Thyroid gland (tissue), 4 donors: ENCODE measurements around the gene SORL1. TPM values are rescaled to one million over a fixed set of nuclear protein-coding genes. Genes with fewer than 3 reads are reported as not detected.

Experiments used
- DNase-seq, 2 donors: peaks; one replicate each; pipeline ENCODE4 v3.0.0-alpha.2; 2019
- H3K27ac ChIP-seq, 3 donors: fragments of 200-600 bp; sonication (generic); 1 replicate in 2 of 3; 2 replicates in 1 of 3; pipeline ENCODE4 v1.5.1; 2016 to 2019; ENCODE audit warnings: mild to moderate bottlenecking in 1 of 3, moderate library complexity in 1 of 3
- H3K27me3 ChIP-seq: fragments of 200-600 bp; sonication (generic); one replicate; pipeline ENCODE4 v1.5.1; 2019
- H3K36me3 ChIP-seq, 2 donors: fragments of 200-600 bp; sonication (generic); one replicate each; pipeline ENCODE4 v1.5.1; 2016 to 2019
- H3K4me1 ChIP-seq, 2 donors: fragments of 200-600 bp; sonication (generic); one replicate each; pipeline ENCODE4 v1.5.1; 2017 to 2019
- H3K4me3 ChIP-seq, 3 donors: fragments of 200-600 bp; sonication (generic); replicated peaks in 1 of 3; 1 replicate in 2 of 3; 2 replicates in 1 of 3; pipeline ENCODE4 v1.5.1; 2016; ENCODE audit warnings: mild to moderate bottlenecking in 1 of 3
- H3K9me3 ChIP-seq: fragments of 200-600 bp; sonication (generic); one replicate; pipeline ENCODE4 v1.5.1; 2017
- POLR2A ChIP-seq, 2 donors: fragments of 450-650 bp; IDR thresholded peaks; one replicate each; pipeline ENCODE4 v1.6.1; 2017; ENCODE audit warnings: antibody characterized with exemption in 2 of 2, mild to moderate bottlenecking in 2 of 2, moderate library complexity in 1 of 2
- WGBS, 2 donors: methylation state at CpG; one replicate each; pipeline ENCODE4 v1.1.5; 2017; 5-methylcytosine and 5-hydroxymethylcytosine counted together
- intact Hi-C: fragments of 100-400 bp; cut with DNase I; formaldehyde crosslinking; loops from one replicate; pipeline ENCODE4 v1.15.1; 2023
- total RNA-seq, 4 donors: library from RNA; depleted of rRNA; stranded (reverse); fragments of >200 nt; gene quantifications; one replicate each; pipeline ENCODE4 v1.2.3, GENCODE V29; 2016
- TF ChIP-seq, protein P1 (sequence below), 6 experiments: fragments of 200-600 bp in 3 of 6; fragments of 450-650 bp in 3 of 6; sonication (generic) in 3 of 6; IDR thresholded peaks; one replicate each; pipeline ENCODE4 v1.5.1; 2016 to 2019; ENCODE audit warnings: antibody characterized with exemption in 6 of 6, mild to moderate bottlenecking in 2 of 6, inconsistent platforms in 1 of 6, moderate library complexity in 1 of 6

SORL1 gene
- total RNA-seq, 4 donors from 2014 or later: 19.6 to 73.8 (median 53.6) TPM

DNA sequence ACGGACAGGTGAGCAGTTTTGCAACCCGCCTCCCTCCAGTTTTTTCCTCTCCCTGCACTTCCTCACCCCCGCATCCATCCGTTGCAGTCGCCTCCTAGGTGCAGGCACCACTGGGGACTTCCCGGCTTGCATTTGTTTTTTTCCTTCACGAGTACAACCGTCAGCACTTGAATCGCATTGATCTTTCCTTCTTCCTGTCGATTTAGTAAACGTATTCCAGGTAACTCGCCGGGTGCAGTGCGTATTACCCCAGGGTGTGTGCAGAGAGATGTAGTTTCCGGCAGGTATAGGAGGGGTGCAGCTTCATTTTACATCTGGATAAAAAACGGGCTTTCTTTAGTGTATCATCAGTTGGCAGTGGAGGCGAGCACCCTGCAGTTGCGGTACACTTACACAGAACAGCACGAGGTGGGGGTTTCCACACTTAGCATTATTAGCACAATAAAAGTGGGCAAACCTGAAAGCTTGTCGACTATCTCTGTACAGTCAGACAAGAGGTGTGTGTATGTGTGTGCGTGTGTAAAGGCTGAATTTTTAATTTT lies 566 bp downstream of the SORL1 start, which contains the start of gene SORL1-AS1:
Gene SORL1-AS1 (minus strand): TSS at position 359 of the 542 bp plus-strand sequence.
- TF ChIP-seq, protein P1, sequence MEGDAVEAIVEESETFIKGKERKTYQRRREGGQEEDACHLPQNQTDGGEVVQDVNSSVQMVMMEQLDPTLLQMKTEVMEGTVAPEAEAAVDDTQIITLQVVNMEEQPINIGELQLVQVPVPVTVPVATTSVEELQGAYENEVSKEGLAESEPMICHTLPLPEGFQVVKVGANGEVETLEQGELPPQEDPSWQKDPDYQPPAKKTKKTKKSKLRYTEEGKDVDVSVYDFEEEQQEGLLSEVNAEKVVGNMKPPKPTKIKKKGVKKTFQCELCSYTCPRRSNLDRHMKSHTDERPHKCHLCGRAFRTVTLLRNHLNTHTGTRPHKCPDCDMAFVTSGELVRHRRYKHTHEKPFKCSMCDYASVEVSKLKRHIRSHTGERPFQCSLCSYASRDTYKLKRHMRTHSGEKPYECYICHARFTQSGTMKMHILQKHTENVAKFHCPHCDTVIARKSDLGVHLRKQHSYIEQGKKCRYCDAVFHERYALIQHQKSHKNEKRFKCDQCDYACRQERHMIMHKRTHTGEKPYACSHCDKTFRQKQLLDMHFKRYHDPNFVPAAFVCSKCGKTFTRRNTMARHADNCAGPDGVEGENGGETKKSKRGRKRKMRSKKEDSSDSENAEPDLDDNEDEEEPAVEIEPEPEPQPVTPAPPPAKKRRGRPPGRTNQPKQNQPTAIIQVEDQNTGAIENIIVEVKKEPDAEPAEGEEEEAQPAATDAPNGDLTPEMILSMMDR (IDR thresholded peaks at IDR 0.05): no peak
- no peak for TF ChIP-seq POLR2A (IDR thresholded peaks at IDR 0.05)

DNA sequence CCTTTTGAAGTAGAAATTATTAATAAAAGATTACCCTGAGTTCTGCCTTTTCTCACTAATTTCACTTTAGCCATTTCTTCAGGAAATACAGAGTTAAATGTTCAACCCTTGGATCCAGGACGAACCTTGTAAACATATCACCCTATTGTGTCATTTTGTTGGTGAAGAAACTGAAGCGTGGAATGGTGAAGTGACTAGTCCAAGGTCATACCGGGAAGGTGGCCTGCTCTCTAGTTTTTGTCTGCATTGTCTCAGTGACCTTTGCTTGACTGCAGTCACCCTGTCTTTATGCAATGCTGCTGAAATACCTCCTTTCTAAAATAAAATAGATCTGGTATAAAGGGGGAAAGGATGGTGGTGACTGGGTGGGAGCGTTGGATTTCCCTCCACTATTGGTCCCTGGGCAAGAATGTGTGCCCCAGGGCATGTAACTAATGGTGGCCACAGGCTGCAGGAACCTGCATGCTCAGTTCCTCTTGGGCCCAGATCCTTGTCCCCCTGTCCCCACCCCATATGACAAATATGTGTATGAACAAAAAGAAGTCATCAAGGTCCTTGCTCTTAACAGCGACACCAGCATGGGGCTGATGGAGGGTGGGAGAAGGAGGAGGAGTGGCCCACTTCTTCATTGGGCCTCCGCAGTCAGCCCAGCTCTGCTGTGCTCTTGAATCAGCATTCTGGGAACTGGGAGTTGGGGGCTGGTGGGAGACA lies 1.6 kb downstream of the SORL1 start:
- Histone ChIP-seq H3K4me3 (no peak overlapping the region), H3K9me3 (no peaks in the 10 kb centered on the region), H3K36me3 (no peaks in the 10 kb centered on the region), H3K4me1 (peaks cover 13 to 15% of the 10 kb centered on the region in 2 donors), H3K27me3 (no peaks in the 10 kb centered on the region), H3K27ac (no peak overlapping the region)
- no peak for DNase-seq
- WGBS, 2 donors: 75 to 77% methylated on average over 6 of the region's 6 CpGs
- TF ChIP-seq, protein P1 (IDR thresholded peaks at IDR 0.05): no peak
- no peak for TF ChIP-seq POLR2A (IDR thresholded peaks at IDR 0.05)
- intact Hi-C loops: loop anchor here (10.0 kb wide), 1 partner anchor 121 kb away; no protein-coding TSS in a partner anchor

More for the DNA sequence above, 566 bp downstream of the SORL1 start, which contains the start of gene SORL1-AS1:
- peaks cover 13 to 15% of the 10 kb centered on the region in 2 donors for H3K4me1 ChIP-seq
- H3K27me3 ChIP-seq: no peaks in the 10 kb centered on the region
- peak; percentile 50 to 51 for DNase-seq
- peak within 1 kb of the TSS; percentile 63 to 75 (median 74) for H3K27ac ChIP-seq
- H3K9me3 ChIP-seq: no peaks in the 10 kb centered on the region
- H3K4me3 ChIP-seq: peak within 1 kb of the TSS; percentile 51 to 68 (median 64)
- H3K36me3 ChIP-seq: no peaks in the 10 kb centered on the region
- WGBS, 2 donors: 3% methylated on average over 21 of the region's 21 CpGs
- intact Hi-C loops: loop anchor here (10.0 kb wide), 1 partner anchor 122 kb away; no protein-coding TSS in a partner anchor

DNA sequence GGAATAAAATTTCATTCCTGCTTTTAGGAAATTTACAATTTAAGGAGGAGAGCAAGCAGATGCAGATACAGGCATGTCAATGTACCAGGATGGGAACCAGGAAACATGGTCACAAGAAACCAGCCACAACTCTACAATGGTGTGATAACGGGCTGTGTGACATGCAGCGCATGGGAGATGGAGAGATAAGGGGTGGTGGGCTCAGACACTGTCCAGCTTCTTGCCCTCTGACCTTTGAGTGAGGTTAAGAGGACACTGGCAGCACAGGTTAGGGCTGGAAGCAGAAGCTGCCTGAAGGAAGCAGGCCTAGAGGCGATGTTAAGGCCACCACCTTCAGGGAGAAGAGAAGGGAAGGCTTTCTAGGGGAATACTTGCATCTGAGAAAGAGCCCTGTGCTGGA lies 3.0 kb downstream of the SORL1 start:
- Histone ChIP-seq H3K27ac (no peak overlapping the region), H3K4me1 (peaks cover 13 to 15% of the 10 kb centered on the region in 2 donors), H3K9me3 (no peaks in the 10 kb centered on the region), H3K36me3 (no peaks in the 10 kb centered on the region), H3K4me3 (no peak overlapping the region), H3K27me3 (no peaks in the 10 kb centered on the region)
- 93 to 97% methylated on average over 3 of the region's 3 CpGs for WGBS, 2 donors
- DNase-seq: no peak
- TF ChIP-seq POLR2A (IDR thresholded peaks at IDR 0.05): no peak
- TF ChIP-seq, protein P1 (IDR thresholded peaks at IDR 0.05): no peak
- intact Hi-C loops: loop anchor here (10.0 kb wide), 1 partner anchor 120 kb away; no protein-coding TSS in a partner anchor

DNA sequence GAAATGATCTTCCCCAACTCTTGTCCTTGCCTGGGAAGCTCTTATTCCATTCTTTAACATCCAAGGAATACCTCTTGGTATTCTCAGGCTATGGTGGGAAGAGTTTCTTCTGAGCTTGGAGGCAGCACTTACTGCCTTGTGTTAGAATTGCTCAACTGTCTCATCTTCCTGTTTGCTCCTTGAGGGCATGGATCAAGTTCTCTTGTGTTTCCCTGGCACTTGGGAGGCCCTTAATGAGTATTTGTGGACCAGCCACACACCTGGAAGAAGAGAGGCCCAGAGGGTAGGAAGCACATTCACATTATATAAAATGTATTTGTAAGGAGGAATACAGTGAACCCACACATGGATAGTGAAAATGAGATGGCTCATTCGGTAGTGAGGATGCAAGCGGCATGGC lies 4.0 kb downstream of the SORL1 start:
- peaks cover 10 to 15% of the 10 kb centered on the region in 2 donors for H3K4me1 ChIP-seq
- peak overlapping the region in 2 of 3 donors; percentile 65 to 71 for H3K27ac ChIP-seq
- TF ChIP-seq POLR2A (IDR thresholded peaks at IDR 0.05): no peak
- TF ChIP-seq, protein P1 (IDR thresholded peaks at IDR 0.05): no peak
- intact Hi-C loops: loop anchor here (10.0 kb wide), 1 partner anchor 119 kb away; no protein-coding TSS in a partner anchor
- H3K36me3 ChIP-seq: no peaks in the 10 kb centered on the region
- no peak overlapping the region for H3K4me3 ChIP-seq
- H3K9me3 ChIP-seq: no peaks in the 10 kb centered on the region
- no peak for DNase-seq
- no peaks in the 10 kb centered on the region for H3K27me3 ChIP-seq
- WGBS, 2 donors: 88 to 94% methylated on average over 2 of the region's 2 CpGs
